Colon (tissue), 2 donors: ENCODE results near the gene TCEA2.

ENCODE experiments used
- FAIRE-seq: peaks from 2 replicates; lab custom pipeline; 2012; peaks lifted over from hg19 to GRCh38; lab: Jason Lieb, UNC
- donor health status: control.
- donor health status: control.

TCEA2 gene

GRCh38 chr20:64049060-64049877, 13.7 kb upstream of the TCEA2 start, which contains the start of gene SOX18:
Gene SOX18, minus strand, starts transcription at chr20:64049639. Its CDS starts 123 bp downstream, at chr20:64049516.
- no peak for FAIRE-seq

GRCh38 chr20:64049878-64050260, 13.1 kb upstream of the TCEA2 start:
- FAIRE-seq = no peak

GRCh38 chr20:64050261-64051032, 12.6 kb upstream of the TCEA2 start:
- no peak for FAIRE-seq

GRCh38 chr20:64051033-64051452, 12.0 kb upstream of the TCEA2 start:
- FAIRE-seq = no peak

GRCh38 chr20:64051561-64052325, 11.3 kb upstream of the TCEA2 start:
- FAIRE-seq = no peak

GRCh38 chr20:64052326-64052722, 10.7 kb upstream of the TCEA2 start:
- no peak for FAIRE-seq

- no peak for FAIRE-seq
Measured at GRCh38 chr20:64052987-64053840, 9.8 kb upstream of the TCEA2 start.

GRCh38 chr20:64053841-64054661, 8.9 kb upstream of the TCEA2 start:
- no peak for FAIRE-seq

- no peak for FAIRE-seq
Measured at GRCh38 chr20:64055396-64055892, 7.6 kb upstream of the TCEA2 start.

- no peak for FAIRE-seq
Measured at GRCh38 chr20:64055893-64056638, 6.9 kb upstream of the TCEA2 start.

GRCh38 chr20:64056639-64056888, 6.4 kb upstream of the TCEA2 start:
- FAIRE-seq = no peak

- no peak for FAIRE-seq
Measured at GRCh38 chr20:64056889-64057627, 5.9 kb upstream of the TCEA2 start.

- no peak for FAIRE-seq
Measured at GRCh38 chr20:64057628-64058498, 5.1 kb upstream of the TCEA2 start.

GRCh38 chr20:64058536-64058935, 4.5 kb upstream of the TCEA2 start:
- FAIRE-seq = no peak

GRCh38 chr20:64062276-64062595, 762 bp upstream of the TCEA2 start:
- no peak for FAIRE-seq

GRCh38 chr20:64063389-64064144, 569 bp downstream of the TCEA2 start:
- no peak for FAIRE-seq

GRCh38 chr20:64064145-64064698, 1.2 kb downstream of the TCEA2 start:
- FAIRE-seq = no peak
